ENCODE data around the gene SLC35F1.

SLC35F1 gene

GRCh38 chr6:118288355-118289124 lies 381.5 kb downstream of the SLC35F1 start:
- TF ChIP-seq ZBTB44 (tag by site-specific recombination; IDR thresholded peaks at IDR 0.05) (no peak), ZNF518A (tag by site-specific recombination; conservative IDR thresholded peaks at IDR 0.05; ENCODE audit: low read depth) (no peak), PATZ1 (tag by site-specific recombination; IDR thresholded peaks at IDR 0.05) (no peak), KLF8 (tag by site-specific recombination; IDR thresholded peaks at IDR 0.05) (no peak)
- TF ChIP-seq, protein P1, sequence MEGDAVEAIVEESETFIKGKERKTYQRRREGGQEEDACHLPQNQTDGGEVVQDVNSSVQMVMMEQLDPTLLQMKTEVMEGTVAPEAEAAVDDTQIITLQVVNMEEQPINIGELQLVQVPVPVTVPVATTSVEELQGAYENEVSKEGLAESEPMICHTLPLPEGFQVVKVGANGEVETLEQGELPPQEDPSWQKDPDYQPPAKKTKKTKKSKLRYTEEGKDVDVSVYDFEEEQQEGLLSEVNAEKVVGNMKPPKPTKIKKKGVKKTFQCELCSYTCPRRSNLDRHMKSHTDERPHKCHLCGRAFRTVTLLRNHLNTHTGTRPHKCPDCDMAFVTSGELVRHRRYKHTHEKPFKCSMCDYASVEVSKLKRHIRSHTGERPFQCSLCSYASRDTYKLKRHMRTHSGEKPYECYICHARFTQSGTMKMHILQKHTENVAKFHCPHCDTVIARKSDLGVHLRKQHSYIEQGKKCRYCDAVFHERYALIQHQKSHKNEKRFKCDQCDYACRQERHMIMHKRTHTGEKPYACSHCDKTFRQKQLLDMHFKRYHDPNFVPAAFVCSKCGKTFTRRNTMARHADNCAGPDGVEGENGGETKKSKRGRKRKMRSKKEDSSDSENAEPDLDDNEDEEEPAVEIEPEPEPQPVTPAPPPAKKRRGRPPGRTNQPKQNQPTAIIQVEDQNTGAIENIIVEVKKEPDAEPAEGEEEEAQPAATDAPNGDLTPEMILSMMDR (tag by site-specific recombination; IDR thresholded peaks at IDR 0.05): peak; percentile 18; the same call in 1 of the 2 replicates

GRCh38 chr6:118292558-118292957 lies 385.5 kb downstream of the SLC35F1 start:
- no peaks in the 10 kb centered on the region for H3K4me1 ChIP-seq (ENCODE audit: control insufficient read depth, insufficient read depth, low read length)
- no peak overlapping the region for H3K4me3 ChIP-seq (ENCODE audit: low read depth, low read length)
- TF ChIP-seq ZNF449 (tag by site-specific recombination; IDR thresholded peaks at IDR 0.05) (no peak), PATZ1 (tag by site-specific recombination; IDR thresholded peaks at IDR 0.05) (no peak), MZF1 (tag by site-specific recombination; IDR thresholded peaks at IDR 0.05; ENCODE audit: borderline replicate concordance) (no peak)
- TF ChIP-seq, protein P2, sequence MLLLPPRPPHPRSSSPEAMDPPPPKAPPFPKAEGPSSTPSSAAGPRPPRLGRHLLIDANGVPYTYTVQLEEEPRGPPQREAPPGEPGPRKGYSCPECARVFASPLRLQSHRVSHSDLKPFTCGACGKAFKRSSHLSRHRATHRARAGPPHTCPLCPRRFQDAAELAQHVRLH (tag by site-specific recombination; IDR thresholded peaks at IDR 0.05): no peak
- no peaks in the 10 kb centered on the region for H3K9me3 ChIP-seq (ENCODE audit: control insufficient read depth, insufficient read depth, low read depth, low read length)
- ChIA-PET POLR2A (interaction anchor here (0.7 kb wide), 1 partner anchor 39 kb away, joined by 3 read pairs; no protein-coding TSS in a partner anchor), CTCF (interaction anchor here (0.6 to 3.1 kb wide), 4 partner anchors 10 to 508 kb away, joined by 3 to 20 read pairs (median 3); no protein-coding TSS in a partner anchor)
- no peaks in the 10 kb centered on the region for H3K36me3 ChIP-seq (ENCODE audit: control insufficient read depth in 2 of 2, insufficient read depth in 1 of 2, low read length in 2 of 2)
- no peak overlapping the region for H3K27ac ChIP-seq (ENCODE audit: extremely low read depth, low read depth, low read length)

More at GRCh38 chr6:118288355-118289124, 381.5 kb downstream of the SLC35F1 start:
- no peaks in the 10 kb centered on the region for H3K9me3 ChIP-seq (ENCODE audit: control insufficient read depth, insufficient read depth, low read depth, low read length)
- POLR2A ChIA-PET: no interaction called here
- CTCF ChIA-PET: interaction anchor here (0.6 to 1.7 kb wide), 3 partner anchors 18 to 480 kb away, joined by 3 read pairs; no protein-coding TSS in a partner anchor
- no peaks in the 10 kb centered on the region for H3K36me3 ChIP-seq (ENCODE audit: control insufficient read depth in 2 of 2, insufficient read depth in 1 of 2, low read length in 2 of 2)
- no peak overlapping the region for H3K27ac ChIP-seq (ENCODE audit: extremely low read depth, low read depth, low read length)
- no peak overlapping the region for H3K4me3 ChIP-seq (ENCODE audit: low read depth, low read length)
- no peaks in the 10 kb centered on the region for H3K4me1 ChIP-seq (ENCODE audit: control insufficient read depth, insufficient read depth, low read length)
